ENCODE results near the gene FCGR3A. TPM values are rescaled to one million over a fixed set of nuclear protein-coding genes. Genes with fewer than 3 reads are reported as not detected.
A peak's percentile ranks its signal among the peaks of the same experiment; 100 is the strongest.
"Not testable (repeated sequence)": the region's sequence is repeated elsewhere in the genome, so short reads cannot be mapped to it uniquely, and the experiment has no call there.

FCGR3A gene
- total RNA-seq, 1 donor from 2014 or later, result not detected

- H3K36me3 ChIP-seq; H3K4me1 ChIP-seq; H3K27ac Mint-ChIP-seq; H3K27ac ChIP-seq; H3K36me3 Mint-ChIP-seq; H3K79me2 ChIP-seq (ENCODE audit: low read depth); H3K4me2 ChIP-seq; DNase-seq (ENCODE audit: low spot score); H3K4me3 ChIP-seq; H4K20me1 ChIP-seq (ENCODE audit: low read depth); H3K9ac ChIP-seq; H2AFZ ChIP-seq (replicated peaks); H3K9me3 Mint-ChIP-seq; H3K9me3 ChIP-seq (ENCODE audit: low read depth): not testable (repeated sequence)
- Mint-ChIP-seq H3K4me3 (peak overlapping the region; percentile 38), H3K27me3 (ENCODE audit: insufficient read depth, low read depth) (peaks cover 39% of the 10 kb centered on the region), H3K4me1 (peaks cover 10% of the 10 kb centered on the region)
- peaks cover 68% of the 10 kb centered on the region for H3K27me3 ChIP-seq
- peaks cover 13% of the 10 kb centered on the region for H3F3A ChIP-seq (ENCODE audit: low read depth)
Observed at GRCh38 chr1:161525918-161526317, 23.7 kb downstream of the FCGR3A start.

GRCh38 chr1:161525321-161525720 lies 24.3 kb downstream of the FCGR3A start:
- not testable (repeated sequence) for H3K9me3 Mint-ChIP-seq; H3F3A ChIP-seq (ENCODE audit: low read depth); H4K20me1 ChIP-seq (ENCODE audit: low read depth); H3K36me3 Mint-ChIP-seq; H3K27ac ChIP-seq; DNase-seq (ENCODE audit: low spot score); H3K4me1 ChIP-seq; H3K36me3 ChIP-seq; H3K79me2 ChIP-seq (ENCODE audit: low read depth); H3K4me1 Mint-ChIP-seq; H3K9me3 ChIP-seq (ENCODE audit: low read depth); H3K27ac Mint-ChIP-seq; H2AFZ ChIP-seq (replicated peaks); H3K9ac ChIP-seq
- peaks cover 68% of the 10 kb centered on the region for H3K27me3 ChIP-seq
- H3K4me3 Mint-ChIP-seq, result peak overlapping the region; percentile 81
- peaks cover 33% of the 10 kb centered on the region for H3K27me3 Mint-ChIP-seq (ENCODE audit: insufficient read depth, low read depth)
- peak overlapping the region; percentile 68 for H3K4me2 ChIP-seq
- peak overlapping the region; percentile 90 for H3K4me3 ChIP-seq

- peaks cover 28% of the 10 kb centered on the region for H3K27me3 Mint-ChIP-seq (ENCODE audit: insufficient read depth, low read depth)
- not testable (repeated sequence) for H3K9me3 Mint-ChIP-seq; H4K20me1 ChIP-seq (ENCODE audit: low read depth); H3K27ac Mint-ChIP-seq; H2AFZ ChIP-seq (replicated peaks); H3F3A ChIP-seq (ENCODE audit: low read depth); H3K4me1 ChIP-seq; H3K9ac ChIP-seq; H3K36me3 Mint-ChIP-seq; DNase-seq (ENCODE audit: low spot score); H3K36me3 ChIP-seq; H3K9me3 ChIP-seq (ENCODE audit: low read depth); H3K4me1 Mint-ChIP-seq; H3K79me2 ChIP-seq (ENCODE audit: low read depth); H3K27ac ChIP-seq
- peaks cover 65% of the 10 kb centered on the region for H3K27me3 ChIP-seq
- H3K4me3 ChIP-seq, result peak overlapping the region; percentile 90
- peak overlapping the region; percentile 68 for H3K4me2 ChIP-seq
- H3K4me3 Mint-ChIP-seq, result peak overlapping the region; percentile 92
- peak; percentile 41 for TF ChIP-seq EZH2phosphoT487 (IDR thresholded peaks at IDR 0.05)
- TF ChIP-seq EZH2 (IDR thresholded peaks at IDR 0.05), result peak; percentile 55
Observed at GRCh38 chr1:161524742-161525291, 24.8 kb downstream of the FCGR3A start.

GRCh38 chr1:161523817-161524741 lies 25.5 kb downstream of the FCGR3A start, which contains the start of gene HSPA6:
TSS of gene HSPA6 (plus strand) at chr1:161524540. CDS start at chr1:161524659, 119 bp downstream.
- H4K20me1 ChIP-seq (ENCODE audit: low read depth); H3F3A ChIP-seq (ENCODE audit: low read depth); H3K79me2 ChIP-seq (ENCODE audit: low read depth); H3K4me1 ChIP-seq; H3K9me3 ChIP-seq (ENCODE audit: low read depth); H3K36me3 ChIP-seq; H3K27ac ChIP-seq; H3K4me1 Mint-ChIP-seq; H3K9me3 Mint-ChIP-seq; H3K9ac ChIP-seq; H3K36me3 Mint-ChIP-seq: not testable (repeated sequence)
- DNase-seq (ENCODE audit: low spot score), result peak; percentile 81
- H2AFZ ChIP-seq (replicated peaks), result peak within 1 kb of the TSS; percentile 73
- Mint-ChIP-seq H3K27me3 (ENCODE audit: insufficient read depth, low read depth) (peaks cover 24% of the 10 kb centered on the region), H3K4me3 (peak within 1 kb of the TSS; percentile 92), H3K27ac (peak within 1 kb of the TSS; percentile 96)
- peak; percentile 71 for TF ChIP-seq EZH2 (IDR thresholded peaks at IDR 0.05)
- TF ChIP-seq EZH2phosphoT487 (IDR thresholded peaks at IDR 0.05), result peak; percentile 69
- peak within 1 kb of the TSS; percentile 90 for H3K4me3 ChIP-seq
- peaks cover 58% of the 10 kb centered on the region for H3K27me3 ChIP-seq
- H3K4me2 ChIP-seq, result peak within 1 kb of the TSS; percentile 78

GRCh38 chr1:161523041-161523816 lies 26.4 kb downstream of the FCGR3A start:
- not testable (repeated sequence) for H3K36me3 Mint-ChIP-seq; H4K20me1 ChIP-seq (ENCODE audit: low read depth); H2AFZ ChIP-seq (replicated peaks); DNase-seq (ENCODE audit: low spot score); H3F3A ChIP-seq (ENCODE audit: low read depth); H3K4me1 Mint-ChIP-seq; H3K9me3 ChIP-seq (ENCODE audit: low read depth); H3K79me2 ChIP-seq (ENCODE audit: low read depth); H3K9ac ChIP-seq; H3K4me1 ChIP-seq; H3K36me3 ChIP-seq; H3K27ac ChIP-seq; H3K9me3 Mint-ChIP-seq
- Mint-ChIP-seq H3K4me3 (peak overlapping the region; percentile 92), H3K27me3 (ENCODE audit: insufficient read depth, low read depth) (peaks cover 24% of the 10 kb centered on the region), H3K27ac (peak overlapping the region; percentile 96)
- Histone ChIP-seq H3K4me2 (peak overlapping the region; percentile 78), H3K27me3 (peaks cover 50% of the 10 kb centered on the region), H3K4me3 (peak overlapping the region; percentile 90)

- H4K20me1 ChIP-seq (ENCODE audit: low read depth); H3K4me3 ChIP-seq; H3F3A ChIP-seq (ENCODE audit: low read depth); H3K27ac Mint-ChIP-seq; DNase-seq (ENCODE audit: low spot score); H3K4me3 Mint-ChIP-seq; H3K79me2 ChIP-seq (ENCODE audit: low read depth); H3K4me2 ChIP-seq; H3K9me3 ChIP-seq (ENCODE audit: low read depth); H3K9me3 Mint-ChIP-seq; H3K9ac ChIP-seq; H3K27me3 Mint-ChIP-seq (ENCODE audit: insufficient read depth, low read depth); H3K27me3 ChIP-seq; H3K27ac ChIP-seq; H3K36me3 ChIP-seq; H2AFZ ChIP-seq (replicated peaks); H3K4me1 ChIP-seq; H3K4me1 Mint-ChIP-seq; H3K36me3 Mint-ChIP-seq: not testable (repeated sequence)
Observed at GRCh38 chr1:161513953-161514352, 35.7 kb downstream of the FCGR3A start.

- not testable (repeated sequence) for H3K9me3 Mint-ChIP-seq; H2AFZ ChIP-seq (replicated peaks); H3K4me3 Mint-ChIP-seq
Observed at GRCh38 chr1:161513448-161513780, 36.2 kb downstream of the FCGR3A start.

More at GRCh38 chr1:161513448-161513780, 36.2 kb downstream of the FCGR3A start:
- H3K4me1 Mint-ChIP-seq; DNase-seq (ENCODE audit: low spot score); H3K27me3 ChIP-seq; H3K9me3 ChIP-seq (ENCODE audit: low read depth); H3K27ac Mint-ChIP-seq; H3K36me3 Mint-ChIP-seq; H3K27ac ChIP-seq; H4K20me1 ChIP-seq (ENCODE audit: low read depth); H3F3A ChIP-seq (ENCODE audit: low read depth); H3K27me3 Mint-ChIP-seq (ENCODE audit: insufficient read depth, low read depth); H3K4me3 ChIP-seq; H3K79me2 ChIP-seq (ENCODE audit: low read depth); H3K36me3 ChIP-seq; H3K9ac ChIP-seq; H3K4me2 ChIP-seq; H3K4me1 ChIP-seq: not testable (repeated sequence)

Data from neural progenitor cell (in vitro differentiated cells).